Measurements from ENCODE around the gene RAD54L. TPM values are rescaled to one million over a fixed set of nuclear protein-coding genes. Genes with fewer than 3 reads are reported as not detected.

RAD54L gene
- total and polyA plus RNA-seq, 4 donors: 0.08 to 8.8 (median 0.51) TPM

DNA sequence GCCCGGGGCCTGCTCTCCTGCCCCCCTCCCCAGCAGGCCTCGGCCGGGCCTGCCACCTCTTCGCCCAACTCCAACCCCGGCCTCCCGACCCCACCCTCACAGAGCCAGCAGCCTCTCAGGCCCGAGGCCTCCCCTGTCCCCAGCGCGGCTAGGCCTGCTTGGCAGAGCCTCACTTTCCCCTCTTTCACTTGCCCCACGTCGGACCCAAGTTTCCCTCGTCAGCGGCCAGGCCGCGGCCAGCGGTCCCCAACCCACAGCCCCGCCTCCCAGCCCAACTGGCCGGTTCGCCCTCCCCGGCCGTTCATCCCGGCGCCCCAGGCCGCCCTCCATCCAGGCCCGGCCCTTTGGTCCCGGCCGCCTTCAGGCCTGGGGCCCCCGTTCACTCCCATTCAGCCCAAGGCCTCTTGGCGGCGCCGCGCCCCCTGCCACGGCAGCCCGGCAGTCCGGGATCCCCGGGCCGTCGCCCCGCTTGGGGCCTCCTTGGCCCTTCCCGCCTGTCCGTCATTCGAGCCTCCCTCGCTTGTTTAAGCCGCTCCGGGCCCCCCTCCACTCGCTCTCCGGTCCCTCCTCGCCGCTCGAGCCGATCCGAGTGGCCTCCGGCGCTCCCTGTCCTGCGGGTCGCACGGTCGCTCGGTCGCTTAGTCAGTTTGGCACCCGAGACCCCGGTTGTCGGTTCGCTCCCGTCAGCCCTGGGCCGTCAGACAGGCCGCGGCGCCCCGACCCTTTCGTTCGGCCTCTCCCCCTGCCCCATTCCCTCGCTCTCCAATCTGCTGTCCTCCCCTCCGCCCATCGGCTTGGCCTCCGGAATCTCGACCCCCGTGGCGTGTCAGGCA lies 54.5 kb downstream of the RAD54L start:
- H3K4me3 ChIP-seq (ENCODE audit: low read depth in 1 of 3, low read length in 3 of 3): peak overlapping the region; percentile 72 to 95 (median 88)
- peak overlapping the region; percentile 95 to 96 for H3K27ac ChIP-seq (ENCODE audit: low read depth in 1 of 2, low read length in 2 of 2)
- no peaks in the 10 kb centered on the region for H3K9me3 ChIP-seq (ENCODE audit: control insufficient read depth in 4 of 4, low read length in 3 of 4)
- WGBS: under 1% methylated on average over 79 of the region's 79 CpGs
- no peaks in the 10 kb centered on the region for H3K27me3 ChIP-seq (ENCODE audit: control insufficient read depth in 4 of 4, insufficient read depth in 4 of 4, low read length in 3 of 4)
- H3K36me3 ChIP-seq (ENCODE audit: control insufficient read depth in 4 of 4, insufficient read depth in 3 of 4, low read depth in 1 of 4, low read length in 3 of 4): peaks cover 3 to 11% (median 10%) of the 10 kb centered on the region in 4 donors
- TF ChIP-seq HNF4G (IDR thresholded peaks at IDR 0.05) (no peak), HNF4A (conservative IDR thresholded peaks at IDR 0.05) (no peak), SP1 (IDR thresholded peaks at IDR 0.05) (no peak), FOXA1 (IDR thresholded peaks at IDR 0.05) (no peak), RAD21 (IDR thresholded peaks at IDR 0.05) (no peak), JUND (IDR thresholded peaks at IDR 0.05) (no peak), RXRA (IDR thresholded peaks at IDR 0.05) (no peak), YY1 (IDR thresholded peaks at IDR 0.05) (no peak)
- TF ChIP-seq, protein P1, sequence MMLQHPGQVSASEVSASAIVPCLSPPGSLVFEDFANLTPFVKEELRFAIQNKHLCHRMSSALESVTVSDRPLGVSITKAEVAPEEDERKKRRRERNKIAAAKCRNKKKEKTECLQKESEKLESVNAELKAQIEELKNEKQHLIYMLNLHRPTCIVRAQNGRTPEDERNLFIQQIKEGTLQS (IDR thresholded peaks at IDR 0.05): no peak
- H3K4me1 ChIP-seq (ENCODE audit: control insufficient read depth in 4 of 4, insufficient read depth in 4 of 4, low read length in 3 of 4): peaks cover 6 to 26% (median 19%) of the 10 kb centered on the region in 4 donors
- DNase-seq (ENCODE audit: low spot score): peak; percentile 68
- H3K9ac ChIP-seq (ENCODE audit: low read depth in 1 of 2, low read length in 2 of 2): peak overlapping the region; percentile 29 to 91

- peaks cover 6 to 28% (median 19%) of the 10 kb centered on the region in 4 donors for H3K4me1 ChIP-seq (ENCODE audit: control insufficient read depth in 4 of 4, insufficient read depth in 4 of 4, low read length in 3 of 4)
- DNase-seq (ENCODE audit: low spot score): peak; percentile 70
- WGBS: under 1% methylated on average over 32 of the region's 32 CpGs
Measured at GRCh38 chr1:46302641-46303037, 55.1 kb downstream of the RAD54L start.

DNA sequence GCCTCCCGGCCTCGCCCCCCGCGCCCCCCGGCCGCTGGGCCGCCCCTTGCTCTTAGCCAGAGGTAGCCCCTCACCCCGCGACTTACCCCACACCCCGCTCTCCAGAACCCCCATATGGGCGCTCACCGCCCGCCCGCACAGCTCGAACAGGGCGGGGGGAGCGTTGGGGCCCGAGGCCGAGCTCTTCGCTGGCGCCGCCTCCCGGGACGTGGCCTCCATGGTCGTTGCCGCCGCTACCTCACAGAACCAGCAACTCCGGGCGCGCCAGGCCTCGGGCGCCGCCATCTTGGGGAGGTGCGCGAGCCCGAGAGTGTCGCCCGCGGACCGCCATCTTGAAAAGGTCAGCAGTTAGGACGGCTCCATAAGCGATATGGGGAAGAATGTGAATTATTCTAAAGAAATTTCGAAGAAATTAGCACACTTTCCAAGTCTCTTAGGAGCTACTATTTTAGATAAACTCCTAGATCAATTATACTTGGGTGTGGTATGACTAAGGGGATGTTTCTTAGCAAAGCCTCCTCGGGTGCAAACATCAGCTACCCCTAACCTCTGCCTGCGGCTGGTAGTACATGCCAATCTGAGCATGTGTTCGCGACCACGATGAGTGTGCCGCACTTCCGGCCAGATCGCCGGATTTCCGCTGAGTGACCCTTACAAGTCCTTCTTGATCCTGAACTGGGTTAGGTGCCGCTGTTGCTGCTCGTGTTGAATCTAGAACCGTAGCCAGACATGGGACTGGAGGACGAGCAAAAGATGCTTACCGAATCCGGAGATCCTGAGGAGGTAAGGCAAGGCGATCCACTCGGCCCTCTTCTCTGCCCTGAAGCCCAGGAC lies 55.7 kb downstream of the RAD54L start, which contains the start of the genes LRRC41 and UQCRH:
Gene LRRC41 (minus strand): TSS at position 579 of the 834 bp plus-strand sequence. CDS start 294 bp downstream, at position 285.
Gene UQCRH (plus strand): TSS at position 661 of the 834 bp plus-strand sequence. CDS start 69 bp downstream, at position 730.
- Histone ChIP-seq H3K4me1 (ENCODE audit: control insufficient read depth in 4 of 4, insufficient read depth in 4 of 4, low read length in 3 of 4) (peaks cover 6 to 28% (median 20%) of the 10 kb centered on the region in 4 donors), H3K27ac (ENCODE audit: low read depth in 1 of 2, low read length in 2 of 2) (peak within 1 kb of the TSS; percentile 95 to 96), H3K9ac (ENCODE audit: low read depth in 1 of 2, low read length in 2 of 2) (peak within 1 kb of the TSS; percentile 29 to 91), H3K4me3 (ENCODE audit: low read depth in 1 of 3, low read length in 3 of 3) (peak within 1 kb of the TSS; percentile 88 to 97 (median 95)), H3K27me3 (ENCODE audit: control insufficient read depth in 4 of 4, insufficient read depth in 4 of 4, low read length in 3 of 4) (no peaks in the 10 kb centered on the region), H3K9me3 (ENCODE audit: control insufficient read depth in 4 of 4, low read length in 3 of 4) (no peaks in the 10 kb centered on the region), H3K36me3 (ENCODE audit: control insufficient read depth in 4 of 4, insufficient read depth in 3 of 4, low read depth in 1 of 4, low read length in 3 of 4) (peaks cover 0 to 1% (median 0%) of the 10 kb centered on the region in 4 donors)
- peak; percentile 96 for DNase-seq (ENCODE audit: low spot score)
- 1% methylated on average over 61 of the region's 61 CpGs for WGBS
- TF ChIP-seq HNF4A (conservative IDR thresholded peaks at IDR 0.05) (peak in 1 of 2 donors; percentile 13), RAD21 (IDR thresholded peaks at IDR 0.05) (no peak), TAF1 (conservative IDR thresholded peaks at IDR 0.05) (peak; percentile 84), FOXA1 (IDR thresholded peaks at IDR 0.05) (no peak), YY1 (IDR thresholded peaks at IDR 0.05) (peak; percentile 100), RXRA (IDR thresholded peaks at IDR 0.05) (peak in 1 of 2 donors; percentile 53), REST (IDR thresholded peaks at IDR 0.05) (peak; percentile 37), JUND (IDR thresholded peaks at IDR 0.05) (peak; percentile 75 to 80), GABPA (IDR thresholded peaks at IDR 0.05 in 1 of 2, conservative IDR thresholded peaks at IDR 0.05 in 1 of 2) (peak; percentile 87 to 95), NR2F2 (IDR thresholded peaks at IDR 0.05) (peak; percentile 93), HNF4G (IDR thresholded peaks at IDR 0.05) (no peak), EGR1 (IDR thresholded peaks at IDR 0.05; ENCODE audit: low read depth in 2 of 2) (peak; percentile 27 to 37)
- TF ChIP-seq, protein P2, sequence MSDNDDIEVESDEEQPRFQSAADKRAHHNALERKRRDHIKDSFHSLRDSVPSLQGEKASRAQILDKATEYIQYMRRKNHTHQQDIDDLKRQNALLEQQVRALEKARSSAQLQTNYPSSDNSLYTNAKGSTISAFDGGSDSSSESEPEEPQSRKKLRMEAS (IDR thresholded peaks at IDR 0.05): peak; percentile 86
- TF ChIP-seq, protein P1 (IDR thresholded peaks at IDR 0.05): peak; percentile 21

More at GRCh38 chr1:46302641-46303037, 55.1 kb downstream of the RAD54L start:
- TF ChIP-seq HNF4A (conservative IDR thresholded peaks at IDR 0.05): no peak
- TF ChIP-seq JUND (IDR thresholded peaks at IDR 0.05): no peak
- TF ChIP-seq YY1 (IDR thresholded peaks at IDR 0.05): no peak
- TF ChIP-seq, protein P3, sequence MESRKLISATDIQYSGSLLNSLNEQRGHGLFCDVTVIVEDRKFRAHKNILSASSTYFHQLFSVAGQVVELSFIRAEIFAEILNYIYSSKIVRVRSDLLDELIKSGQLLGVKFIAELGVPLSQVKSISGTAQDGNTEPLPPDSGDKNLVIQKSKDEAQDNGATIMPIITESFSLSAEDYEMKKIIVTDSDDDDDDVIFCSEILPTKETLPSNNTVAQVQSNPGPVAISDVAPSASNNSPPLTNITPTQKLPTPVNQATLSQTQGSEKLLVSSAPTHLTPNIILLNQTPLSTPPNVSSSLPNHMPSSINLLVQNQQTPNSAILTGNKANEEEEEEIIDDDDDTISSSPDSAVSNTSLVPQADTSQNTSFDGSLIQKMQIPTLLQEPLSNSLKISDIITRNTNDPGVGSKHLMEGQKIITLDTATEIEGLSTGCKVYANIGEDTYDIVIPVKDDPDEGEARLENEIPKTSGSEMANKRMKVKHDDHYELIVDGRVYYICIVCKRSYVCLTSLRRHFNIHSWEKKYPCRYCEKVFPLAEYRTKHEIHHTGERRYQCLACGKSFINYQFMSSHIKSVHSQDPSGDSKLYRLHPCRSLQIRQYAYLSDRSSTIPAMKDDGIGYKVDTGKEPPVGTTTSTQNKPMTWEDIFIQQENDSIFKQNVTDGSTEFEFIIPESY (IDR thresholded peaks at IDR 0.05): no peak
- no peak for TF ChIP-seq FOXA1 (IDR thresholded peaks at IDR 0.05)
- no peak for TF ChIP-seq NR2F2 (IDR thresholded peaks at IDR 0.05)
- Histone ChIP-seq H3K9me3 (ENCODE audit: control insufficient read depth in 4 of 4, low read length in 3 of 4) (no peaks in the 10 kb centered on the region), H3K4me3 (ENCODE audit: low read depth in 1 of 3, low read length in 3 of 3) (peak overlapping the region; percentile 72 to 95 (median 88)), H3K27me3 (ENCODE audit: control insufficient read depth in 4 of 4, insufficient read depth in 4 of 4, low read length in 3 of 4) (no peaks in the 10 kb centered on the region), H3K9ac (ENCODE audit: low read depth in 1 of 2, low read length in 2 of 2) (peak overlapping the region; percentile 29 to 91), H3K36me3 (ENCODE audit: control insufficient read depth in 4 of 4, insufficient read depth in 3 of 4, low read depth in 1 of 4, low read length in 3 of 4) (peaks cover 0 to 5% (median 4%) of the 10 kb centered on the region in 4 donors), H3K27ac (ENCODE audit: low read depth in 1 of 2, low read length in 2 of 2) (peak overlapping the region; percentile 95 to 96)
